GM12892 (cell line): ENCODE data around the gene NIPBL.
"Not testable (repeated sequence)": the region's sequence is repeated elsewhere in the genome, so short reads cannot be mapped to it uniquely, and the experiment has no call there.

Experiments used
- DNase-seq: peaks from one replicate; pipeline ENCODE4 v3.0.0; 2011; ENCODE audit not compliant: insufficient read length
- FAIRE-seq: peaks from 2 replicates; lab custom pipeline; 2011; peaks lifted over from hg19 to GRCh38; lab: Jason Lieb, UNC
- POLR2A ChIP-seq: IDR thresholded peaks from 2 replicates; pipeline ENCODE4 v1.6.1; 2011; ENCODE audit warnings: low read depth, low read length, control low read depth
- POLR2AphosphoS5 ChIP-seq: IDR thresholded peaks from 2 replicates; pipeline ENCODE4 v1.6.1; 2011; ENCODE audit warnings: low read depth, low read length, control low read depth
- TAF1 ChIP-seq: IDR thresholded peaks from 2 replicates; pipeline ENCODE4 v1.6.1; 2011; ENCODE audit warnings: low read depth, mild to moderate bottlenecking, control low read depth, low read length, borderline replicate concordance

Gene NIPBL

GRCh38 chr5:36969700-36970395 lies 93.3 kb downstream of the NIPBL start:
- no peak for TF ChIP-seq POLR2AphosphoS5
- no peak for TF ChIP-seq TAF1
- no peak for TF ChIP-seq POLR2A
- DNase-seq: no peak
- no peak for FAIRE-seq

- FAIRE-seq (no peak), DNase-seq (no peak)
- TF ChIP-seq TAF1: no peak
- TF ChIP-seq POLR2AphosphoS5: no peak
- TF ChIP-seq POLR2A: no peak
These were observed 101.6 kb downstream of the NIPBL start for GRCh38 chr5:36978196-36978595.

- DNase-seq (no peak), FAIRE-seq (no peak)
- TF ChIP-seq POLR2A: no peak
These were observed 105.6 kb downstream of the NIPBL start for GRCh38 chr5:36982146-36982545.

GRCh38 chr5:36985387-36985786 lies 108.8 kb downstream of the NIPBL start:
- FAIRE-seq (no peak), DNase-seq (no peak)
- TF ChIP-seq TAF1 (no peak), POLR2AphosphoS5 (no peak), POLR2A (no peak)

- FAIRE-seq (no peak), DNase-seq (no peak)
- TF ChIP-seq TAF1: no peak
- TF ChIP-seq POLR2A: no peak
- no peak for TF ChIP-seq POLR2AphosphoS5
These were observed 111.8 kb downstream of the NIPBL start for GRCh38 chr5:36988396-36988795.

- TF ChIP-seq TAF1 (no peak), POLR2AphosphoS5 (no peak), POLR2A (no peak)
- DNase-seq (no peak), FAIRE-seq (no peak)
These were observed 122.0 kb downstream of the NIPBL start for GRCh38 chr5:36998578-36998977.

GRCh38 chr5:37002176-37002751 lies 125.7 kb downstream of the NIPBL start:
- TF ChIP-seq TAF1 (no peak), POLR2A (no peak), POLR2AphosphoS5 (no peak)
- DNase-seq (no peak), FAIRE-seq (no peak)

GRCh38 chr5:37005252-37005651 lies 128.7 kb downstream of the NIPBL start:
- TF ChIP-seq POLR2AphosphoS5 (no peak), POLR2A (no peak), TAF1 (no peak)
- DNase-seq: no peak
- no peak for FAIRE-seq

GRCh38 chr5:37005946-37006540 lies 129.5 kb downstream of the NIPBL start:
- DNase-seq: no peak
- FAIRE-seq: peak; percentile 27
- TF ChIP-seq POLR2A (no peak), POLR2AphosphoS5 (no peak), TAF1 (no peak)

GRCh38 chr5:37013181-37013580 lies 136.6 kb downstream of the NIPBL start:
- not testable (repeated sequence) for FAIRE-seq, DNase-seq

- no peak for DNase-seq
- TF ChIP-seq POLR2A (no peak), TAF1 (no peak), POLR2AphosphoS5 (no peak)
- FAIRE-seq: no peak
These were observed 137.8 kb downstream of the NIPBL start for GRCh38 chr5:37014321-37014720.

- DNase-seq (no peak), FAIRE-seq (no peak)
- TF ChIP-seq TAF1: no peak
- TF ChIP-seq POLR2AphosphoS5: no peak
- no peak for TF ChIP-seq POLR2A
These were observed 139.5 kb downstream of the NIPBL start for GRCh38 chr5:37015795-37016666.
